Erythroblast (primary cell): ENCODE data around the gene SOX21.

Experiments
- GATA1 ChIP-seq: IDR thresholded peaks from 2 replicates; pipeline ENCODE4 v1.6.1; 2011; ENCODE audit warnings: low read depth, mild to moderate bottlenecking, control low read depth, low read length, moderate library complexity
- POLR2A ChIP-seq: IDR thresholded peaks from 2 replicates; pipeline ENCODE4 v1.6.1; 2011; ENCODE audit warnings: mild to moderate bottlenecking, low read length

DNA sequence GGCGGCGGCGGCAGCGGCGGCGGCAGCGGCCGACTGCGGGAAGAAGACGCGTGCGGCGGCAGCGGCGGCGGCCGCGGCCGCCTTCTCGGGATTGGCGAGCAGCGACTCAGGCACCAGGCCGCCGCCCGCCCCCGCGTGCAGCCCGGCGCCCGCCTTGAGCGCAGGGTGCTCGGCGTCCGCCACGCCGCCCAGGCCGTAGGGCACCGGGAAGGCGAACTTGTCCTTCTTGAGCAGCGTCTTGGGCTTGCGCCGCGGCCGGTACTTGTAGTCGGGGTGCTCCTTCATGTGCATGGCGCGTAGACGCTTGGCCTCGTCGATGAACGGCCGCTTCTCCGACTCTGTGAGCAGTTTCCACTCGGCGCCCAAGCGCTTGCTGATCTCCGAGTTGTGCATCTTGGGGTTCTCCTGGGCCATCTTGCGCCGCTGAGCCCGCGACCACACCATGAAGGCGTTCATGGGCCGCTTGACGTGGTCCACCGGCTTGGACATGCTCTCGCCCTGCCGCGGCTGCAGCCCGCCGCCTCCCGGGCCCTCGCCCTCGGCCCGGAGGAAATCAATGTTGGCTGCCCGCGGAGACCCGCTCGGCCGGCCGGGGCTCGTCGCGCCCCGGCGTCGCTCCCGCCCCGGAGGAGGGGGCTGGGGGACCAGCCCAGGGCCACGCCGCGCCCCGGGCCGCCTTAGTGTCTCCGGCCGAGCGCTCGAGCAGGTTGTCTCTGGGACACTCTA lies 621 bp downstream of the SOX21 start:
- TF ChIP-seq POLR2A (no peak), GATA1 (no peak)
